ENCODE results near the gene CGB7. TPM values are rescaled to one million over a fixed set of nuclear protein-coding genes. Genes with fewer than 3 reads are reported as not detected.

CGB7 gene
- total RNA-seq, 6 experiments from 2014 or later: not detected

GRCh38 chr19:49070416-49070815, 12.9 kb upstream of the CGB7 start:
- Histone ChIP-seq H3K27me3 (peaks cover 0 to 9% of the 10 kb centered on the region in 2 donors), H3K27ac (no peak overlapping the region), H3K9me3 (no peaks in the 10 kb centered on the region), H3K36me3 (no peaks in the 10 kb centered on the region), H3K4me3 (no peak overlapping the region), H3K4me1 (peaks cover 0 to 3% (median 0%) of the 10 kb centered on the region in 4 donors)
- no peak for ATAC-seq
- TF ChIP-seq CTCF (IDR thresholded peaks at IDR 0.05) (no peak), POLR2A (IDR thresholded peaks at IDR 0.05) (no peak)
- WGBS (ENCODE audit: insufficient coverage, low coverage, low lambda C conversion rate, missing lambda C conversion rate): 86% methylated on average over 11 of the region's 21 CpGs
- intact Hi-C loops (cut with DNase I): no loop called here
- no peak for DNase-seq

- no peaks in the 10 kb centered on the region for H3K4me1 ChIP-seq
- no peak overlapping the region for H3K4me3 ChIP-seq
- no peak for TF ChIP-seq CTCF (IDR thresholded peaks at IDR 0.05)
- no peak for TF ChIP-seq POLR2A (IDR thresholded peaks at IDR 0.05)
- intact Hi-C loops (cut with DNase I): no loop called here
- no peak overlapping the region for H3K27ac ChIP-seq
- H3K36me3 ChIP-seq: no peaks in the 10 kb centered on the region
- ATAC-seq (no peak), DNase-seq (no peak)
- H3K27me3 ChIP-seq: peaks cover 0 to 9% of the 10 kb centered on the region in 2 donors
- WGBS (ENCODE audit: insufficient coverage, low coverage, low lambda C conversion rate, missing lambda C conversion rate): 88% methylated on average over 3 of the region's 9 CpGs
- no peaks in the 10 kb centered on the region for H3K9me3 ChIP-seq
Observed at GRCh38 chr19:49069026-49069425, 11.5 kb upstream of the CGB7 start.

- no peak overlapping the region for H3K27ac ChIP-seq
- peaks cover 0 to 9% of the 10 kb centered on the region in 2 donors for H3K27me3 ChIP-seq
- 40% methylated on average over 1 of the region's 3 CpGs for WGBS (ENCODE audit: insufficient coverage, low coverage, low lambda C conversion rate, missing lambda C conversion rate)
- no peak overlapping the region for H3K4me3 ChIP-seq
- no peaks in the 10 kb centered on the region for H3K36me3 ChIP-seq
- DNase-seq (no peak), ATAC-seq (no peak)
- intact Hi-C loops (cut with DNase I): no loop called here
- H3K4me1 ChIP-seq: no peaks in the 10 kb centered on the region
- TF ChIP-seq CTCF (IDR thresholded peaks at IDR 0.05) (no peak), POLR2A (IDR thresholded peaks at IDR 0.05) (no peak)
- no peaks in the 10 kb centered on the region for H3K9me3 ChIP-seq
Observed at GRCh38 chr19:49067554-49067953, 10.0 kb upstream of the CGB7 start.

- H3K4me1 ChIP-seq: no peaks in the 10 kb centered on the region
- H3K27me3 ChIP-seq: no peaks in the 10 kb centered on the region
- 20% methylated on average over 3 of the region's 13 CpGs for WGBS (ENCODE audit: insufficient coverage, low coverage, low lambda C conversion rate, missing lambda C conversion rate)
- H3K4me3 ChIP-seq: no peak overlapping the region
- no peak overlapping the region for H3K27ac ChIP-seq
- H3K9me3 ChIP-seq: no peaks in the 10 kb centered on the region
- ATAC-seq (no peak), DNase-seq (no peak)
- TF ChIP-seq POLR2A (IDR thresholded peaks at IDR 0.05): no peak
- TF ChIP-seq CTCF (IDR thresholded peaks at IDR 0.05): no peak
- no peaks in the 10 kb centered on the region for H3K36me3 ChIP-seq
- intact Hi-C loops (cut with DNase I): no loop called here
Observed at GRCh38 chr19:49065905-49066512, 8.5 kb upstream of the CGB7 start.
